GM18519 (cell line): ENCODE data around the gene AKR1D1.
"Not testable (repeated sequence)": the region's sequence is repeated elsewhere in the genome, so short reads cannot be mapped to it uniquely, and the experiment has no call there.

Experiments used
- ATAC-seq: cut with Tn5 transposase; IDR thresholded peaks from one replicate; pipeline ENCODE4 v1.9.1; 2021; ENCODE audit warnings: mild to moderate bottlenecking, moderate library complexity; ENCODE audit not compliant: unreplicated experiment, low FRiP score

The AKR1D1 gene

DNA sequence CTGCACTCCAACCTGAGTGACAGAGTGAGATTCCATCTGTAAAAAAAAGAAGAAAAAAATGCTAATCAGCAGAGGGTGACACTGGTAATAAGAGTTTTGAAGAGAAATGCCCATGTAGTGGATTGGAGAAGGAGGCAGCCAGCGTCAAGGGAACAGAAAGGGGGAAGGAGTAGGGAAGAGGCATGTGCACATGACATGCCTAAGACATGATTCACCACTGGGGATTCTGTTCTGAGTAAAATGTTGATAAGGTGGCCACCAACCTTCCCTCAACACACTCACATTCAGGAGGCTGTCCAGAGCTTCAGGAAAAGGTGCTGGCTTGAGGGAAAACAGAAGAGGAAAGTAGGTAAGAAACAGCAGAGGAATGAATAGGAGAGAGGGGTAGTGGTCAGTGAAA lies 39.9 kb downstream of the AKR1D1 start:
- no peak for ATAC-seq

DNA sequence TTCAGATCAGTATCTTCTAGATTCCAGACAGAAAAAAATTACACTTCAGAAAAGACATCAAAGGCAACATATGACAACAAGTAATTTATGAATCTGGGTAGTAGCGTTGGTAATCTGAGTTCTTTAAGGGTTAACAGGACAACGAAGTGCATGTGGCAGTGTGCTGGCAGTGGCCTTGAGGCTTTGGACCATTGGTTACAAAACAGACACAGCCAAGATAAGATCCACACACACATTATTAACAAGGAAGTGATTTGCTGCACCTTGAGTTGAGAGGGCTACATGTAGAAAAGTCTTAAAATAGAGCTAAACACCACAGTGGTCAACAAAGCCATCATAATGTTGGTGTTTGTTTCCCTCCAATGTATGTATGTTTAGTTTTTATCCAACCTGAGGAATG lies 40.6 kb downstream of the AKR1D1 start:
- no peak for ATAC-seq

GRCh38 chr7:138120140-138120827 lies 44.0 kb downstream of the AKR1D1 start:
- no peak for ATAC-seq

- no peak for ATAC-seq
These were observed 45.9 kb downstream of the AKR1D1 start for GRCh38 chr7:138122162-138122561.

DNA sequence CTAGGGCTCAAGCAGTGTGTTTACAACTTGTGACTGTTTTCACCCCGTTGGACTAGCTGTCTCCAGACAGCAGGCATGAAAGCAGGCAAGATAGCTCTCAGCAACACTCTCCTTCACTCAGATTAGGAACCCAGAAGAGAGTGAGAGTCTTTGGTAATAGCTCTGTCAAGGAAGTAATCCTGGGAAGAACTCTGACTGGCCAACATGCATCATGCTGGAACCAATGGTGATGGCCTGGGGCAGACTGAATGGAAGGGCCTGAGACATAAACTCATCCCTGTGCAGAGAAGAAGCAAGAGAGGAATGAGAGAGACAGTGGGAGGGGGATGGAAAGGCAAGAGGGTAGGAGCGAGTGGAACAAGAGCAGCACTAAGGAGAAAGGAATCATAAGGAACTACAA lies 48.9 kb downstream of the AKR1D1 start:
- no peak for ATAC-seq

GRCh38 chr7:138125598-138126111 lies 49.4 kb downstream of the AKR1D1 start:
- ATAC-seq: peak; percentile 87

GRCh38 chr7:138126928-138127327 lies 50.7 kb downstream of the AKR1D1 start:
- ATAC-seq: no peak

- ATAC-seq: no peak
These were observed 51.7 kb downstream of the AKR1D1 start for GRCh38 chr7:138127996-138128395.

DNA sequence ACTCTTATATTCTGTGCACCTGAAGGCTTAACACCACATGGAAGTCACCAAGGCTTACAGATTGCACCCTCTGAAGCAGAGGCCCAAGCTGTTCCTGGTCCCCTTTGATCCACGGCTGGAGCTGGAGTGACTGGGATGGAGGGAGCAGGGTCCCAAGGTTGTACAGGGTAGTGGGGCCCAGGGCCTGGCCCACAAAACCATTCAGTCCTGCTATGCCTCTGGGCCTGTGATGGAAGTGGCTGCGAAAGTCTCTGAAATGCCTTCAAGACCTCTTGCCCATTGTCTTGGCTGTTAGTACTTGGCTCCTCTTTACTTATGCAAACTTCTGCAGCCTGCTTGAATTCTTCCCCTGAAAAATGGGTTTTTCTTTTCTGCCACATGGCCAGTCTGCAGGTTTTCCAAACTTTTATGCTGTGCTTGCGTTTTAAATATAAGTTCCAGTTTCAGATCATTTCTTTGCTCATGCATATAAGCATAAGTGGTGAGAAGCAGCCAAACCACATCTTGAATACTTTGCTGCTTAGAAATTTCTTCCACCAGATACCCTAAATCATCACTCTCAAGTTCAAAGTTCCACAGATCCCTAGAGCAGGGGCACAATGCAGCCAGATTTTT lies 53.4 kb downstream of the AKR1D1 start:
- no peak for ATAC-seq

DNA sequence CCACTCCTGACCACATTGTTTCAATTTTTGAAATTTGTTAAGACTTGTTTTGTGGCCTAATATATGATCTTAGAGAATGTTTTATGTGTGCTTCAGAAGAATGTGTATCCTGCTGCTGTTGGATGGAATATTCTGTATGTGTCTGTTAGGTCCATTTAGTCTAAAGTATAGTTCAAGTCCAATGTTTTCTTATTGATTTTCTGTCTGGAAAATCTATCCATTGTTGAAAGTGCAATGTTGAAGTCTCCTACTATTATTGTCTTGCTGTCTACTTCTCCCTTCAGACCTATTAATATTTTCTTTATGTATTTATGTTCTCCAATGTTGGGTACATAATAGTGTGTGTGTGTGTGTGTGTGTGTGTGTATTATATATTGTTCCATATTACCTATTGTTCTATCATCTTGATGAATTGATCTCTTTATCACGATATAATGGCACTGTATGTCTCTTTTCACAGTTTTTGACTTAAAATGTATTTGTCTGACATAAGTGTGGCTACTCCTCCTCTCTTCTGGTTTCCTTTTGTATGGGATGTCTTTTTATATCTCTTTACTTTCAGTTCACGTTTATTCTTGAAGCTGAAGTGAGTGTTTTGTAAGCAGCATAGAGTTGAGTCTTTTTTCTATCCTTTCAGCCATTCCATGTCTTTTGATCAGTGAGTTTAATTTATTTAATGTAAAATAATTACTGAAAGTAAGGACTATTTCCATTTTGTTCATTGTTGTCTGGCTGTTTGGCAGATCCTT lies 61.3 kb downstream of the AKR1D1 start:
- peak; percentile 54 for ATAC-seq

- no peak for ATAC-seq
These were observed 62.0 kb downstream of the AKR1D1 start for GRCh38 chr7:138138244-138138643.

DNA sequence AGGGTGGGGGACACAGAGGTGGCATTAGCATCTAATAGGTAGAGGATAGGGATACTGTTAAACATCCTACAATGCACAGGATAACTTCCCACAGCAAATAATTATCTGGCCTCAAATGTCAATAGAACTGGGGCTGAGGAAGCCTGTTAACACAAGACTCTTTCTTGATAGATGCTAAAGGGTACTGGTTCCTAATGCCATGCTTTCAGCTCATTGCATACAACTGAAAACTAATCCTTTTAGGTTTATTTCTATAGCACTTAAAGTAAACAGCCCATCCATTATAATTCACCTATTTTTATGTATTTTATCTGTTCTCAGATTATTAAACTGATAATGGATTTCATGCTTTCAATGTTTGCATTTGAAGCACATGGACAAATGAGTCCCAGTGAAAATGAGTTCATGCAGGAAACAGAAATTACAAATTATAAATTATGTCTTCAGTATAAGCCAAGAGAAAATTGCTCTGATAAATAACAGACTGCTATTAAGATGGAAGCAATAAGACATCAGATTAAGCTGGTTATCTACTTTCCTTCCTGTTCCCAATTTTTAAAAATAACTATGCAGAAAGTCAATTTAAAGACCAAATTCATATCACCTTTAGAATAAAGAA lies 66.4 kb downstream of the AKR1D1 start:
- no peak for ATAC-seq

GRCh38 chr7:138144958-138145357 lies 68.7 kb downstream of the AKR1D1 start:
- no peak for ATAC-seq

- not testable (repeated sequence) for ATAC-seq
These were observed 70.0 kb downstream of the AKR1D1 start for GRCh38 chr7:138146221-138146620.

GRCh38 chr7:138146757-138147734 lies 70.8 kb downstream of the AKR1D1 start:
- not testable (repeated sequence) for ATAC-seq

- no peak for ATAC-seq
These were observed 75.7 kb downstream of the AKR1D1 start for GRCh38 chr7:138151731-138152577.

GRCh38 chr7:138154661-138155060 lies 78.4 kb downstream of the AKR1D1 start:
- ATAC-seq: no peak

DNA sequence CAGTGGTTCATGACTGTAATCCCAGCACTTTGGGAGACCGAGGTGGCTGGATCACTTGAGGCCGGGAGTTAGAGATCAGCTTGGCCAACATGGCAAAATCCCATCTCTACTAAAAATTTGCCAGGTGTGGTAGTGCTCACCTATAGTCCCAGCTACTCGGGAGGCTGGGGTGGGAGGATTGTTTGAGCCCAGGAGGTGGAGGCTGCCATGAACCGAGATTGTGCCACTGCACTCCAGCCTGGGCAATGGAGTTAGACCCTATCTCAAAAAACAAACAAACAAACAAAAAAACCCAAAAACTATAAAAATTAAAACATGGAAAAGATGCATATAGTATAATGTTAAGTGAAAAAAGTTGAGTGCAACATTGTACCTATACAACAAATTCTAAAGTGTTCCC lies 81.4 kb downstream of the AKR1D1 start:
- ATAC-seq: no peak
